Measurements from ENCODE around the gene UTP11.

UTP11 gene

DNA sequence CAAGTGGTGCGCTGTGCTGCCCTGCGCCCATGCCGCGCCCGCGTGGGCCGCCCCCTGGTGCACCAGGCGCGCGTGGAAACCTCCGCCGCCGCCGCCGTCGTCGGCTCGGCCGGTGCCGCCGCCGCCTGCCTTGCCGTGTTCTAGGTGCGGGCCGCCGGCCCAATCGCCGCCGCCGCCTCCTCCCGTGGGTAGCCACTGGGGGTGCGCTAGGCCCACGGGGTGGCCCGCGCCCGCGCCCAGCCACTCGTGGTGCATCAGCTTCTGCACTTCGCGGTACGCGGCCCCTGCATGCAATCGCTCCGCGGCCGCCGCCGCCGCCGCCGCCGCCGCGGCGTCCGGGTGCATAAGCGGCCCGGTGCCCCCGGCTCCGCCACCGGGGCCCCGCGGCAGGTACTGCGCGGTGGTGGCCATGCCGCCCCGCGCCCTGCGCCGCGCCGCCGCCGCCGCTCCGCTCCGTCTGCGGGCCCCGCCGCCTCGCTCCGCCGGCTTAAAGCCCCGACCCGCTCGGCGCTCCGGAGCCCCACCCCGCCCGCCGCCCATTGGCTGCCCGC is 33.9 kb downstream of the UTP11 start, which contains the start of gene POU3F1:
POU3F1 (minus strand) TSS at position 461 of the 551 bp plus-strand sequence; CDS start at position 411, 50 bp downstream.
- peak within 1 kb of the TSS; percentile 31 for H3K4me3 ChIP-seq (ENCODE audit: low read depth, low read length)
- no peak for DNase-seq (ENCODE audit: low read depth, low spot score)
- in situ Hi-C loops (cut with HindIII; ENCODE audit: low sequenced_read_pairs) = no loop called here

DNA sequence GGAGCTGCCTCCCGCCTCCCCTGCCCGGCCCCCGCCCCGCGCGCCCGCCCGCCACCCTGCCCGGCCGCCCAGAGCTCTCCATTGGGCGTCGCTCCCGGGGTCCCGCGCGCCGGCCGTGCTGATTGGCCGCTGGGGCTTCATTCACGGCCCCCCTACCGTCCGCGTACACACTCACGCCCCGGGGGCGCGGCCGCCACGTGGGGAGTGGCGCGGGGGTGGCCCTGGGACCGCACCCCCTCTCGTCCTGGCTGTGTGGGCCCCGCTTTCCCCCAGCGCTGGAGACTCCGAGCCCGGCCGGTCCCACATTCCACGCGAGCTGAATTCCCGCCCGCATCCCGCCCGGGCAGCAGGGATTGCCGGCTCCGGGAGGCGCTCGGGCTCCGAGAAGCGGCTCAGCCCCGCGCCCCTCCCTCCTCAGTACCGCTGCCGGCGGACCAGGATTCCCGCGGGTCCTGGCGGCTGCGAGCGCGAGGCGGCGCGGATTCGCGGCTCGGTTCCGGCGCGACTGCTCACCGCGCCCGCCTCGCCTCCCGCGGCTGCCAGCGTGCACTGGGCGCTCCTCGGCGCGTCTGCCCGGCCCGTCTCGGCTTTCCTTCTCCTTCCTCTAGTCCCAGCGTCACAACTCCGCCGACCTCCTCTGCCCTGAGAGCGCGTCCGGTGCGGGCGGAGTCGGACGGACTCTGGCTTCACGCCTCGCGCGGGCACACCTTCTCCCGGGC is 34.5 kb downstream of the UTP11 start:
- peak overlapping the region; percentile 31 for H3K4me3 ChIP-seq (ENCODE audit: low read depth, low read length)
- TF ChIP-seq, protein P1, sequence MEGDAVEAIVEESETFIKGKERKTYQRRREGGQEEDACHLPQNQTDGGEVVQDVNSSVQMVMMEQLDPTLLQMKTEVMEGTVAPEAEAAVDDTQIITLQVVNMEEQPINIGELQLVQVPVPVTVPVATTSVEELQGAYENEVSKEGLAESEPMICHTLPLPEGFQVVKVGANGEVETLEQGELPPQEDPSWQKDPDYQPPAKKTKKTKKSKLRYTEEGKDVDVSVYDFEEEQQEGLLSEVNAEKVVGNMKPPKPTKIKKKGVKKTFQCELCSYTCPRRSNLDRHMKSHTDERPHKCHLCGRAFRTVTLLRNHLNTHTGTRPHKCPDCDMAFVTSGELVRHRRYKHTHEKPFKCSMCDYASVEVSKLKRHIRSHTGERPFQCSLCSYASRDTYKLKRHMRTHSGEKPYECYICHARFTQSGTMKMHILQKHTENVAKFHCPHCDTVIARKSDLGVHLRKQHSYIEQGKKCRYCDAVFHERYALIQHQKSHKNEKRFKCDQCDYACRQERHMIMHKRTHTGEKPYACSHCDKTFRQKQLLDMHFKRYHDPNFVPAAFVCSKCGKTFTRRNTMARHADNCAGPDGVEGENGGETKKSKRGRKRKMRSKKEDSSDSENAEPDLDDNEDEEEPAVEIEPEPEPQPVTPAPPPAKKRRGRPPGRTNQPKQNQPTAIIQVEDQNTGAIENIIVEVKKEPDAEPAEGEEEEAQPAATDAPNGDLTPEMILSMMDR (IDR thresholded peaks at IDR 0.05; ENCODE audit: low read depth, low read length) = no peak
- in situ Hi-C loops (cut with HindIII; ENCODE audit: low sequenced_read_pairs) = no loop called here
- DNase-seq (ENCODE audit: low read depth, low spot score) = peak; percentile 78

More for the DNA sequence above, 33.9 kb downstream of the UTP11 start, which contains the start of gene POU3F1:
- TF ChIP-seq, protein P1 (IDR thresholded peaks at IDR 0.05; ENCODE audit: low read depth, low read length) = no peak

DNA sequence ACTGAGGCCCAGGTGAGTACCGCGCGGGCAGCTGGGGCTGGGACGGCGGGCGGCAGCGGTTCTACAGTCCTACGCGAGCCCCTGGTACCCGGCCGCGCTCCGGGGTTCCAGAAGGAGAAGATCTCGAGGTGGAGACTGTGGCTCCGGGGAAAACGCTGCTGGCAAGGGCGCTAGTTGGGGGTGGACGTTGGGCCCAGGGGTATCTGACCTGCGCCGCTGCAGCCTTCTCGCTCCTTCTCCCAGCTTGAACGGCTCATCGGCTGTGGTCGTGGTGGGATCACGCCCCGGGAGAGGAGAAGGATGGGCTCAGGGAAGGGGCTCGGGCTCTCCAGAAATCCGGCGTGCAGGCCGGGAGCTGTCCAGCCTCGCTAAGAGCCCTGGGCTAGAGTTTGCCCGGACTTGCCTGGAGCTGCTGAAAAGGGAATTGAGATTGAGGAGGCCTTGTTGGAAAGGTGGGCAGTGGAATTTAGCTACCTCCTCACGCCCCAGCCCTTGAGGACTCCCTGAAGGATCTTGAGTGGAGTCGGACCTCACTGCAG is 35.1 kb downstream of the UTP11 start:
- peak; percentile 39 for DNase-seq (ENCODE audit: low read depth, low spot score)
- TF ChIP-seq, protein P1 (IDR thresholded peaks at IDR 0.05; ENCODE audit: low read depth, low read length) = no peak
- in situ Hi-C loops (cut with HindIII; ENCODE audit: low sequenced_read_pairs) = no loop called here
- H3K4me3 ChIP-seq (ENCODE audit: low read depth, low read length) = peak overlapping the region; percentile 29

DNA sequence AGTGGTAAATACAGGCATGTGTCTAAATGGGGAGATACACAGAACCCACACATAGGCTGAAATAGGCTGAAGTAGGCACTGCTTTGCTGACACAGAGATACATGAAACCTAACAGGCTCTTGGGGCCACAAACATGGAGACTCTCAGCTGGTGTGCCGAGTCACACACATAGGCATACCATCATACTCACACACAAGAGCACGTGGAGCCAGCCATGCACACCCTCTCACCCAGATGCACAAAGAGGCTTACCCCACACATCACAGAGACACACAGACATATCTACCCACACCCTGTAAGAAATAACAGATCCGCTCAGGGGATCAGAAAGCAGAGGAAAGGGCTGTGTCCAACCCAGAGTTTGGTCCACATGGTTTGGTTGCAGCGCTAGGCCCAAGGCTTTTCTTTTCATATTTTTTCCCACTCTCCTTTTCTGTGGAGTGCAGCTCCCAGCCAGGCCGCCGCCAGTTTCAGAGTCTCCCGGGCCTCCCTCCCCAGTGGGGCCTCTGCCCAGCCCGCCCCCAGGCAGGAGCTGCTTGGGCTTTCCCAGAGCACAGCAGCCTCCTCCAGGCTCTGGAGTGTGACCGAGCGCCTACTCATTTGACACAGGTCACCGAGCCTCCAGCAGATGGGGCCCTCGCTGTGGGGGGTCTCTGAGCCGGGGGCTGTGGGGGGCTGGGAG is 38.0 kb downstream of the UTP11 start:
- DNase-seq (ENCODE audit: low read depth, low spot score) = no peak
- in situ Hi-C loops (cut with HindIII; ENCODE audit: low sequenced_read_pairs) = no loop called here
- TF ChIP-seq, protein P1 (IDR thresholded peaks at IDR 0.05; ENCODE audit: low read depth, low read length) = no peak
- no peak overlapping the region for H3K4me3 ChIP-seq (ENCODE audit: low read depth, low read length)

DNA sequence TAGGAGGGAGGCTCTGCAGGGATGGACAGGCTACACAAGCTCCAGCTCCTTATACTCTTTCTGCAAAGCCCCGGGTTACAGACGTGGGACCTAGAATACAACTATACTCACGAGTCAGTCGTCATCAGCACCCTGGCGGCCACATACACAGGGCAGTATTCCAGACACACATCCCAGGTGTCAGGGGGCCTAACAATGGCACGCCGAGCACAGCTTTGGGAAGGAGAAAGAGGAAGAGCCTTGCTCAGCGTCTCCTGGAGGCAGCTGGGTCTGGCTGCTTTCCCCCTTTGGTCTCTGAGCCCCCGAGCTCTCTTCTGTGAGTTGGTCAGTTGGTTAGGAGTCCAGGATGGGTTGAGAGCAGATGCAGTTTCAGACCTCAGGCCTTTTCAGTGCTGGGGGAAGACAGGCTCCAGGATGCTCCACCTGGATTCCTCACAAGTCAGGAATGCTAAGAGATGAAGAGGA is 38.6 kb downstream of the UTP11 start:
- DNase-seq (ENCODE audit: low read depth, low spot score) = no peak
- in situ Hi-C loops (cut with HindIII; ENCODE audit: low sequenced_read_pairs) = no loop called here
- TF ChIP-seq, protein P1 (IDR thresholded peaks at IDR 0.05; ENCODE audit: low read depth, low read length) = no peak
- no peak overlapping the region for H3K4me3 ChIP-seq (ENCODE audit: low read depth, low read length)

DNA sequence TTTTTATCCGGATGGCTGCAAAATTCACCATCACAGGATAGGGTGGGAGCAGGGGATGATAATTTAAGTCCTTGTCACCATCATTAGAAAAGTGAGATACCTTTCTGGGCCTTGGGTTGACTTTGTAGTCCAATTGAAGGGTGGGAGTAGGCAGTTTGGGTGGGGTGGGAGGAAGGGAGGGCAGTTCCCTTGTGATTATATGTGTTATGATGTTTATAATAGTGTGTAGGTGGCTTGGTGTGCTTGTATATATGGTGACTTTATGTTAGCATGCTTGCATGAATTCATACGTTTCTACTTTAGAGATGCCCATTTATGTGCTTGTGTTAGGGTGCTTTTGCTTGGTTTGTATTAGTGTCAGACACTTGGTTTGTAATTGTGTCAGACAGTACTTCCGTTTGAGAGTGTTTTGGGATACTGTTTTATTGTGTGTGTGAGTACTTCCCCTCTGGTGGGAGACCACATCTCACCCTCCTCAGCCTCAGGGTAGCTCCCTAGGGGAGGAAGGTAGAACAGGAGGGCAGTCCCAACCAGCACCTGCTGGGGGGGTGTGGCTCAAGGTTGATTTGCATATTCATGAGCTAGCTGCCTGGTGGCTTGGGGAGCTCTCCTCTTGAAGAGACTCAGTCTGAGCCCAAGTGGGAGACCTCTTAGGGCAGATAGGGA is 40.3 kb downstream of the UTP11 start:
- TF ChIP-seq, protein P1 (IDR thresholded peaks at IDR 0.05; ENCODE audit: low read depth, low read length) = no peak
- DNase-seq (ENCODE audit: low read depth, low spot score) = no peak
- no peak overlapping the region for H3K4me3 ChIP-seq (ENCODE audit: low read depth, low read length)
- in situ Hi-C loops (cut with HindIII; ENCODE audit: low sequenced_read_pairs) = no loop called here
